ENCODE results near the gene C16orf92. TPM values are rescaled to one million over a fixed set of nuclear protein-coding genes. Genes with fewer than 3 reads are reported as not detected.

The C16orf92 gene
- total and polyA plus RNA-seq, 2 of the 13 experiments (the other 11 are each of a cell fraction or from before 2014, with no cell fraction given) = not detected

GRCh38 chr16:30063278-30063892 lies 40.4 kb downstream of the C16orf92 start (continued):
- TF ChIP-seq TFE3 (CRISPR knock-in tag; IDR thresholded peaks at IDR 0.05) (no peak), ZFP62 (CRISPR knock-in tag; IDR thresholded peaks at IDR 0.05) (no peak), SCMH1 (CRISPR knock-in tag; IDR thresholded peaks at IDR 0.05; ENCODE audit: borderline replicate concordance) (no peak), FOXK2 (IDR thresholded peaks at IDR 0.05) (no peak), YEATS4 (CRISPR knock-in tag; IDR thresholded peaks at IDR 0.05; ENCODE audit: borderline replicate concordance) (no peak), SRY (CRISPR knock-in tag; IDR thresholded peaks at IDR 0.05) (no peak), ELF4 (CRISPR knock-in tag; IDR thresholded peaks at IDR 0.05; ENCODE audit: borderline replicate concordance) (no peak), ZNF891 (CRISPR knock-in tag; IDR thresholded peaks at IDR 0.05) (no peak), GFI1 (CRISPR knock-in tag; IDR thresholded peaks at IDR 0.05; ENCODE audit: borderline replicate concordance) (no peak), POLR2G (IDR thresholded peaks at IDR 0.05; ENCODE audit: low read depth, low read length) (no peak), ELK4 (CRISPR knock-in tag; IDR thresholded peaks at IDR 0.05; ENCODE audit: borderline replicate concordance) (0 out of 2 replicates have a peak, but pooled peaks have one; percentile 64), CC2D1A (CRISPR knock-in tag; IDR thresholded peaks at IDR 0.05) (no peak), NCOA2 (CRISPR knock-in tag; IDR thresholded peaks at IDR 0.05) (0 out of 2 replicates have a peak, but pooled peaks have one; percentile 9), RFX3 (CRISPR knock-in tag; IDR thresholded peaks at IDR 0.05) (no peak), ZNF383 (CRISPR knock-in tag; IDR thresholded peaks at IDR 0.05; ENCODE audit: borderline replicate concordance) (no peak), KLF12 (CRISPR knock-in tag; IDR thresholded peaks at IDR 0.05; ENCODE audit: borderline replicate concordance) (no peak), ZSCAN29 (CRISPR knock-in tag; conservative IDR thresholded peaks at IDR 0.05) (no peak)
- TF ChIP-seq, protein P1, sequence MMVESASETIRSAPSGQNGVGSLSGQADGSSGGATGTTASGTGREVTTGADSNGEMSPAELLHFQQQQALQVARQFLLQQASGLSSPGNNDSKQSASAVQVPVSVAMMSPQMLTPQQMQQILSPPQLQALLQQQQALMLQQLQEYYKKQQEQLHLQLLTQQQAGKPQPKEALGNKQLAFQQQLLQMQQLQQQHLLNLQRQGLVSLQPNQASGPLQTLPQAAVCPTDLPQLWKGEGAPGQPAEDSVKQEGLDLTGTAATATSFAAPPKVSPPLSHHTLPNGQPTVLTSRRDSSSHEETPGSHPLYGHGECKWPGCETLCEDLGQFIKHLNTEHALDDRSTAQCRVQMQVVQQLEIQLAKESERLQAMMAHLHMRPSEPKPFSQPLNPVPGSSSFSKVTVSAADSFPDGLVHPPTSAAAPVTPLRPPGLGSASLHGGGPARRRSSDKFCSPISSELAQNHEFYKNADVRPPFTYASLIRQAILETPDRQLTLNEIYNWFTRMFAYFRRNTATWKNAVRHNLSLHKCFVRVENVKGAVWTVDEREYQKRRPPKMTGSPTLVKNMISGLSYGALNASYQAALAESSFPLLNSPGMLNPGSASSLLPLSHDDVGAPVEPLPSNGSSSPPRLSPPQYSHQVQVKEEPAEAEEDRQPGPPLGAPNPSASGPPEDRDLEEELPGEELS (CRISPR knock-in tag; IDR thresholded peaks at IDR 0.05) = 0 out of 2 replicates have a peak, but pooled peaks have one; percentile 23
- TF ChIP-seq, protein P2, sequence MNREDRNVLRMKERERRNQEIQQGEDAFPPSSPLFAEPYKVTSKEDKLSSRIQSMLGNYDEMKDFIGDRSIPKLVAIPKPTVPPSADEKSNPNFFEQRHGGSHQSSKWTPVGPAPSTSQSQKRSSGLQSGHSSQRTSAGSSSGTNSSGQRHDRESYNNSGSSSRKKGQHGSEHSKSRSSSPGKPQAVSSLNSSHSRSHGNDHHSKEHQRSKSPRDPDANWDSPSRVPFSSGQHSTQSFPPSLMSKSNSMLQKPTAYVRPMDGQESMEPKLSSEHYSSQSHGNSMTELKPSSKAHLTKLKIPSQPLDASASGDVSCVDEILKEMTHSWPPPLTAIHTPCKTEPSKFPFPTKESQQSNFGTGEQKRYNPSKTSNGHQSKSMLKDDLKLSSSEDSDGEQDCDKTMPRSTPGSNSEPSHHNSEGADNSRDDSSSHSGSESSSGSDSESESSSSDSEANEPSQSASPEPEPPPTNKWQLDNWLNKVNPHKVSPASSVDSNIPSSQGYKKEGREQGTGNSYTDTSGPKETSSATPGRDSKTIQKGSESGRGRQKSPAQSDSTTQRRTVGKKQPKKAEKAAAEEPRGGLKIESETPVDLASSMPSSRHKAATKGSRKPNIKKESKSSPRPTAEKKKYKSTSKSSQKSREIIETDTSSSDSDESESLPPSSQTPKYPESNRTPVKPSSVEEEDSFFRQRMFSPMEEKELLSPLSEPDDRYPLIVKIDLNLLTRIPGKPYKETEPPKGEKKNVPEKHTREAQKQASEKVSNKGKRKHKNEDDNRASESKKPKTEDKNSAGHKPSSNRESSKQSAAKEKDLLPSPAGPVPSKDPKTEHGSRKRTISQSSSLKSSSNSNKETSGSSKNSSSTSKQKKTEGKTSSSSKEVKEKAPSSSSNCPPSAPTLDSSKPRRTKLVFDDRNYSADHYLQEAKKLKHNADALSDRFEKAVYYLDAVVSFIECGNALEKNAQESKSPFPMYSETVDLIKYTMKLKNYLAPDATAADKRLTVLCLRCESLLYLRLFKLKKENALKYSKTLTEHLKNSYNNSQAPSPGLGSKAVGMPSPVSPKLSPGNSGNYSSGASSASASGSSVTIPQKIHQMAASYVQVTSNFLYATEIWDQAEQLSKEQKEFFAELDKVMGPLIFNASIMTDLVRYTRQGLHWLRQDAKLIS (CRISPR knock-in tag; IDR thresholded peaks at IDR 0.05) = peak; percentile 55; the same call in 1 of the 2 replicates
- TF ChIP-seq, protein P3, sequence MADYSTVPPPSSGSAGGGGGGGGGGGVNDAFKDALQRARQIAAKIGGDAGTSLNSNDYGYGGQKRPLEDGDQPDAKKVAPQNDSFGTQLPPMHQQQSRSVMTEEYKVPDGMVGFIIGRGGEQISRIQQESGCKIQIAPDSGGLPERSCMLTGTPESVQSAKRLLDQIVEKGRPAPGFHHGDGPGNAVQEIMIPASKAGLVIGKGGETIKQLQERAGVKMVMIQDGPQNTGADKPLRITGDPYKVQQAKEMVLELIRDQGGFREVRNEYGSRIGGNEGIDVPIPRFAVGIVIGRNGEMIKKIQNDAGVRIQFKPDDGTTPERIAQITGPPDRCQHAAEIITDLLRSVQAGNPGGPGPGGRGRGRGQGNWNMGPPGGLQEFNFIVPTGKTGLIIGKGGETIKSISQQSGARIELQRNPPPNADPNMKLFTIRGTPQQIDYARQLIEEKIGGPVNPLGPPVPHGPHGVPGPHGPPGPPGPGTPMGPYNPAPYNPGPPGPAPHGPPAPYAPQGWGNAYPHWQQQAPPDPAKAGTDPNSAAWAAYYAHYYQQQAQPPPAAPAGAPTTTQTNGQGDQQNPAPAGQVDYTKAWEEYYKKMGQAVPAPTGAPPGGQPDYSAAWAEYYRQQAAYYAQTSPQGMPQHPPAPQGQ (CRISPR knock-in tag; IDR thresholded peaks at IDR 0.05; ENCODE audit: borderline replicate concordance) = no peak
